Adrenal gland (tissue), 12 donors: ENCODE measurements around the gene GSTO2. TPM values are rescaled to one million over a fixed set of nuclear protein-coding genes. Genes with fewer than 3 reads are reported as not detected.
A peak's percentile ranks its signal among the peaks of the same experiment; 100 is the strongest.

ENCODE experiments used
- DNase-seq, 7 donors: peaks; one replicate each; pipeline ENCODE4 v3.0.0-alpha.2; 2019 to 2020
- H3K27ac ChIP-seq, 5 donors: fragments of 200-600 bp; sonication (generic) in 4 of 5; 1 replicate in 3 of 5; 2 replicates in 2 of 5; pipeline versions ENCODE4 v1.5.1 to v1.8.0; 2016 to 2020; ENCODE audit warnings: mild to moderate bottlenecking in 1 of 5
- H3K27me3 ChIP-seq: fragments of 200-600 bp; 2 replicates; pipeline ENCODE4 v1.8.0; 2021
- H3K36me3 ChIP-seq, 2 donors: fragments of 200-600 bp; replicated peaks in 1 of 2; 1 replicate in 1 of 2; 2 replicates in 1 of 2; pipeline versions ENCODE4 v1.5.1 to v1.8.0; 2018 to 2022
- H3K4me1 ChIP-seq, 2 donors: fragments of 200-600 bp; replicated peaks in 1 of 2; 1 replicate in 1 of 2; 2 replicates in 1 of 2; pipeline versions ENCODE4 v1.5.1 to v1.8.0; 2018 to 2021
- H3K4me3 ChIP-seq, 4 donors: fragments of 200-600 bp; sonication (generic) in 3 of 4; one replicate each; pipeline ENCODE4 v1.5.1; 2016 to 2018
- H3K9me3 ChIP-seq, 3 donors: fragments of 200-600 bp; sonication (generic) in 1 of 3; replicated peaks in 1 of 3; 1 replicate in 2 of 3; 2 replicates in 1 of 3; pipeline versions ENCODE4 v1.5.1 to v1.8.0; 2016 to 2021
- CTCF ChIP-seq, 6 experiments: fragments of 450-650 bp in 4 of 6; fragments of 200-600 bp in 2 of 6; sonication (generic) in 1 of 6; IDR thresholded peaks; 1 replicate in 5 of 6; 2 replicates in 1 of 6; pipeline versions ENCODE4 v1.5.1 to v1.8.0; 2016 to 2021; ENCODE audit warnings: antibody characterized with exemption in 6 of 6, mild to moderate bottlenecking in 2 of 6, moderate library complexity in 1 of 6
- POLR2A ChIP-seq, 2 donors: fragments of 450-650 bp; IDR thresholded peaks; one replicate each; pipeline ENCODE4 v1.6.1; 2017; ENCODE audit warnings: antibody characterized with exemption in 2 of 2, mild to moderate bottlenecking in 2 of 2, moderate library complexity in 1 of 2
- WGBS, 4 donors: extraction: QIAGEN DNeasy Blood & Tissue Kit in 2 of 4; methylation state at CpG; one replicate each; pipeline versions ENCODE4 v1.1.5 to v1.1.7; 2013 to 2017; 5-methylcytosine and 5-hydroxymethylcytosine counted together
- intact Hi-C, 2 donors: fragments of 100-400 bp; cut with DNase I; formaldehyde crosslinking; loops; one replicate each; pipeline versions ENCODE4 v1.14.1 to v1.15.0; 2022 to 2023
- polyA plus RNA-seq, 3 donors: library from polyadenylated mRNA; stranded (reverse); fragments of 200-250 nt in 2 of 3; fragments of 350-450 nt in 1 of 3; fragmentation: Illumina TruSeq in 1 of 3; extraction: RNeasy Lipid Tissue Mini Kit (QIAGEN cat#74804) in 1 of 3; gene quantifications; one replicate each; pipeline ENCODE4 v1.2.3, GENCODE V29; 2013 to 2014
- total RNA-seq, 9 donors: library from RNA; depleted of rRNA in 4 of 9; stranded (reverse); fragments of >200 nt in 4 of 9; fragments of 120-200 nt in 1 of 9; fragmentation: NEBNext Ultra II Directional in 1 of 9; extraction: Animal tissue kit (Norgen Biotek cat#: 25700) in 1 of 9; gene quantifications; one replicate each; pipeline versions ENCODE4 v1.1.0 to v1.2.4, GENCODE V29; 2013 to 2023
- donor health status: healthy with polysubstance abuse.
- donor health status: Bipolar disorder and iron deficiency.
- donor health status: DM: yes; HTN: yes; CAD: no.
- donor health status: DM: no; HTN: no; CAD: no.
- donor health status: DM: no; HTN: no; CAD: no.
- donor health status: DM: yes; HTN: yes; CAD: no.

GSTO2 gene
- total and polyA plus RNA-seq, 12 donors, result 3.7 to 15.3 (median 7.3) TPM

GRCh38 chr10:104344219-104344618, 75.2 kb downstream of the GSTO2 start:
- 89 to 94% (median 91%) methylated on average over 1 of the region's 1 CpG for WGBS, 4 donors
- TF ChIP-seq CTCF (IDR thresholded peaks at IDR 0.05) (no peak), POLR2A (IDR thresholded peaks at IDR 0.05) (no peak)
- H3K4me1 ChIP-seq, result peaks cover 22 to 25% of the 10 kb centered on the region in 2 donors
- peak overlapping the region in 2 of 5 donors; percentile 48 to 78 for H3K27ac ChIP-seq
- intact Hi-C loops, result no loop called here
- H3K27me3 ChIP-seq, result no peaks in the 10 kb centered on the region
- DNase-seq, result no peak
- no peak overlapping the region for H3K4me3 ChIP-seq
- H3K36me3 ChIP-seq, result no peaks in the 10 kb centered on the region
- H3K9me3 ChIP-seq, result no peaks in the 10 kb centered on the region

- TF ChIP-seq CTCF (IDR thresholded peaks at IDR 0.05), result no peak
- no peak for TF ChIP-seq POLR2A (IDR thresholded peaks at IDR 0.05)
- Histone ChIP-seq H3K4me3 (no peak overlapping the region), H3K27ac (no peak overlapping the region), H3K9me3 (no peaks in the 10 kb centered on the region), H3K4me1 (peaks cover 19 to 25% of the 10 kb centered on the region in 2 donors), H3K27me3 (no peaks in the 10 kb centered on the region), H3K36me3 (no peaks in the 10 kb centered on the region)
- intact Hi-C loops, result loop anchor here in 1 of 2 donors (5.0 kb wide), 1 partner anchor 33 kb away; no protein-coding TSS in a partner anchor
- DNase-seq, result no peak
Observed at GRCh38 chr10:104345515-104345914, 76.5 kb downstream of the GSTO2 start.

- no peaks in the 10 kb centered on the region for H3K9me3 ChIP-seq
- no peak overlapping the region for H3K4me3 ChIP-seq
- DNase-seq, result no peak
- 68 to 78% (median 72%) methylated on average over 4 of the region's 4 CpGs for WGBS, 4 donors
- TF ChIP-seq POLR2A (IDR thresholded peaks at IDR 0.05) (no peak), CTCF (IDR thresholded peaks at IDR 0.05) (no peak)
- H3K27me3 ChIP-seq, result no peaks in the 10 kb centered on the region
- H3K36me3 ChIP-seq, result no peaks in the 10 kb centered on the region
- peaks cover 20 to 23% of the 10 kb centered on the region in 2 donors for H3K4me1 ChIP-seq
- H3K27ac ChIP-seq, result no peak overlapping the region
- intact Hi-C loops, result loop anchor here in 1 of 2 donors (5.0 kb wide), 1 partner anchor 34 kb away; no protein-coding TSS in a partner anchor
Observed at GRCh38 chr10:104345941-104346340, 77.0 kb downstream of the GSTO2 start.

- DNase-seq, result no peak
- H3K9me3 ChIP-seq, result no peaks in the 10 kb centered on the region
- intact Hi-C loops, result loop anchor here in 1 of 2 donors (5.0 kb wide), 1 partner anchor 35 kb away; no protein-coding TSS in a partner anchor
- peaks cover 19 to 28% of the 10 kb centered on the region in 2 donors for H3K4me1 ChIP-seq
- H3K27ac ChIP-seq, result no peak overlapping the region
- TF ChIP-seq CTCF (IDR thresholded peaks at IDR 0.05) (no peak), POLR2A (IDR thresholded peaks at IDR 0.05) (no peak)
- 70 to 82% (median 75%) methylated on average over 4 of the region's 4 CpGs for WGBS, 4 donors
- H3K4me3 ChIP-seq, result no peak overlapping the region
- H3K36me3 ChIP-seq, result no peaks in the 10 kb centered on the region
- H3K27me3 ChIP-seq, result no peaks in the 10 kb centered on the region
Observed at GRCh38 chr10:104347295-104348045, 78.5 kb downstream of the GSTO2 start.
